Measurements from ENCODE around the gene SACS. TPM values are rescaled to one million over a fixed set of nuclear protein-coding genes. Genes with fewer than 3 reads are reported as not detected.

The SACS gene
- total RNA-seq, 4 donors from 2014 or later: 4.4 to 7.6 (median 5.5) TPM

GRCh38 chr13:23339225-23339624, 94.3 kb downstream of the SACS start:
- in situ Hi-C loops (cut with MboI; ENCODE audit: low pct_ligation_motif_present in 1 of 4, low pct_unique_long_range_greater_than_20kb in 1 of 4, low sequenced_read_pairs in 3 of 4) (no loop called here), intact Hi-C loops (cut with DNase I; ENCODE audit: low total_unique reads) (no loop called here)
- Histone ChIP-seq H3K9me3 (no peaks in the 10 kb centered on the region), H3K27ac (no peak overlapping the region), H3K27me3 (no peaks in the 10 kb centered on the region), H3K4me1 (no peaks in the 10 kb centered on the region), H3K36me3 (peaks cover 0 to 9% (median 0%) of the 10 kb centered on the region in 4 donors), H3K4me3 (no peak overlapping the region)
- no peak for DNase-seq
- 97 to 100% methylated on average over 1 of the region's 1 CpG for WGBS, 2 donors (ENCODE audit: low coverage in 1 of 2)
- TF ChIP-seq EP300 (IDR thresholded peaks at IDR 0.05; ENCODE audit: low read depth): no peak
- TF ChIP-seq, protein P1, sequence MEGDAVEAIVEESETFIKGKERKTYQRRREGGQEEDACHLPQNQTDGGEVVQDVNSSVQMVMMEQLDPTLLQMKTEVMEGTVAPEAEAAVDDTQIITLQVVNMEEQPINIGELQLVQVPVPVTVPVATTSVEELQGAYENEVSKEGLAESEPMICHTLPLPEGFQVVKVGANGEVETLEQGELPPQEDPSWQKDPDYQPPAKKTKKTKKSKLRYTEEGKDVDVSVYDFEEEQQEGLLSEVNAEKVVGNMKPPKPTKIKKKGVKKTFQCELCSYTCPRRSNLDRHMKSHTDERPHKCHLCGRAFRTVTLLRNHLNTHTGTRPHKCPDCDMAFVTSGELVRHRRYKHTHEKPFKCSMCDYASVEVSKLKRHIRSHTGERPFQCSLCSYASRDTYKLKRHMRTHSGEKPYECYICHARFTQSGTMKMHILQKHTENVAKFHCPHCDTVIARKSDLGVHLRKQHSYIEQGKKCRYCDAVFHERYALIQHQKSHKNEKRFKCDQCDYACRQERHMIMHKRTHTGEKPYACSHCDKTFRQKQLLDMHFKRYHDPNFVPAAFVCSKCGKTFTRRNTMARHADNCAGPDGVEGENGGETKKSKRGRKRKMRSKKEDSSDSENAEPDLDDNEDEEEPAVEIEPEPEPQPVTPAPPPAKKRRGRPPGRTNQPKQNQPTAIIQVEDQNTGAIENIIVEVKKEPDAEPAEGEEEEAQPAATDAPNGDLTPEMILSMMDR (IDR thresholded peaks at IDR 0.05): no peak
- TF ChIP-seq POLR2AphosphoS5 (IDR thresholded peaks at IDR 0.05): no peak
- TF ChIP-seq POLR2A (IDR thresholded peaks at IDR 0.05): no peak

GRCh38 chr13:23330356-23330755, 103.1 kb downstream of the SACS start:
- Histone ChIP-seq H3K27me3 (no peaks in the 10 kb centered on the region), H3K4me1 (no peaks in the 10 kb centered on the region), H3K36me3 (no peaks in the 10 kb centered on the region), H3K27ac (no peak overlapping the region), H3K4me3 (no peak overlapping the region), H3K9me3 (peaks cover 0 to 15% of the 10 kb centered on the region in 2 donors)
- intact Hi-C loops (cut with DNase I; ENCODE audit: low total_unique reads): no loop called here
- WGBS, 2 donors (ENCODE audit: low coverage in 1 of 2): 78 to 79% methylated on average over 4 to 6 of the region's 6 CpGs
- in situ Hi-C loops (cut with MboI; ENCODE audit: low pct_ligation_motif_present in 1 of 4, low pct_unique_long_range_greater_than_20kb in 1 of 4, low sequenced_read_pairs in 3 of 4): no loop called here
- no peak for DNase-seq
- TF ChIP-seq POLR2AphosphoS5 (IDR thresholded peaks at IDR 0.05) (no peak), POLR2A (IDR thresholded peaks at IDR 0.05) (no peak), EP300 (IDR thresholded peaks at IDR 0.05; ENCODE audit: low read depth) (no peak)
- TF ChIP-seq, protein P1 (IDR thresholded peaks at IDR 0.05): no peak

- no peak overlapping the region for H3K27ac ChIP-seq
- TF ChIP-seq POLR2A (IDR thresholded peaks at IDR 0.05) (no peak), POLR2AphosphoS5 (IDR thresholded peaks at IDR 0.05) (no peak), EP300 (IDR thresholded peaks at IDR 0.05; ENCODE audit: low read depth) (no peak)
- TF ChIP-seq, protein P1 (IDR thresholded peaks at IDR 0.05): no peak
- peaks cover 0 to 12% (median 6%) of the 10 kb centered on the region in 4 donors for H3K4me1 ChIP-seq
- in situ Hi-C loops (cut with MboI; ENCODE audit: low pct_ligation_motif_present in 1 of 4, low pct_unique_long_range_greater_than_20kb in 1 of 4, low sequenced_read_pairs in 3 of 4) (no loop called here), intact Hi-C loops (cut with DNase I; ENCODE audit: low total_unique reads) (no loop called here)
- no peak for DNase-seq
- H3K4me3 ChIP-seq: no peak overlapping the region
- WGBS, 2 donors (ENCODE audit: low coverage in 1 of 2): 69 to 90% methylated on average over 1 to 2 of the region's 2 CpGs
- no peaks in the 10 kb centered on the region for H3K27me3 ChIP-seq
- H3K36me3 ChIP-seq: no peaks in the 10 kb centered on the region
- no peaks in the 10 kb centered on the region for H3K9me3 ChIP-seq
Measured at GRCh38 chr13:23325191-23325590, 108.3 kb downstream of the SACS start.

DNA sequence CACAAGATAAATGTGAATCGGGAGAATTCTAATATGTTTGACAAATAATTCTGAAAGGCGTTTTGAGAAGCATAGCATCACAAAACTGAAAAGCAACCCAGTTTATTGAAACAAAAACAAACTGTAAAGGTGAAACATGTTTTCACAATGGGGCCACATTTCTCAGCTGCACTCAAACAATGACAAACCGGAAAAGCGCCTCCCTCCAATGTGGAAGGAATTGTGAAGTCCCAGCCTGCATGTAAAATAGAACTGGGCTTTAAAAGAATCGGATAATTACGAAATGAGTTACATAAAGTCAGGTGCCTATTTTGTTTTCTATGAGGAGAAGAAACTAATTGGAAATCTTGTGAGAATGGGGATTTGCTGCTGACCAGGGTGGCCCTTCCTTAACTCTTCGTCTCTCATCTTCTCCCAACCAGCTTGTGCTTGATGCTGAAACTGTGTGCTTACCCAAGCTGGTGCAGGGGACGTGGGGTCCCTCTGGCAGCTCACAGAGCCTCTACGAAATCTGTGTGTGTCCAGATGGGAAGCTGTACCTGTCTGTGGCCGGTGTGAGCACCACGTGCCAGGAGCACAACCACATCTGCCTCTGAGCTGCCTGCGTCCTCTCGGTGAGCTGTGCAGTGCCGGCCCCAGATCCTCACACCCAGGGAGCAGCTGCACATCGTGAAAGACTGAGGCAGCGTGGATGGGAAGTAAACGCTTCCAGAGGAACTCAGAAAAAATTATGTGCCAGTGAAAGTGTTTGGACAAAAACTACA, 109.4 kb downstream of the SACS start:
- 67 to 71% methylated on average over 7 to 17 of the region's 17 CpGs for WGBS, 2 donors (ENCODE audit: low coverage in 1 of 2)
- TF ChIP-seq EP300 (IDR thresholded peaks at IDR 0.05; ENCODE audit: low read depth) (no peak), POLR2AphosphoS5 (IDR thresholded peaks at IDR 0.05) (no peak)
- TF ChIP-seq, protein P1 (IDR thresholded peaks at IDR 0.05): no peak
- no peak overlapping the region for H3K27ac ChIP-seq
- intact Hi-C loops (cut with DNase I; ENCODE audit: low total_unique reads): no loop called here
- no peak overlapping the region for H3K4me3 ChIP-seq
- H3K36me3 ChIP-seq: no peaks in the 10 kb centered on the region
- in situ Hi-C loops (cut with MboI; ENCODE audit: low pct_ligation_motif_present in 1 of 4, low pct_unique_long_range_greater_than_20kb in 1 of 4, low sequenced_read_pairs in 3 of 4): no loop called here
- H3K4me1 ChIP-seq: peaks cover 0 to 12% (median 6%) of the 10 kb centered on the region in 4 donors
- H3K9me3 ChIP-seq: no peaks in the 10 kb centered on the region
- H3K27me3 ChIP-seq: no peaks in the 10 kb centered on the region
- DNase-seq: no peak
